GM18907 (cell line): ENCODE results near the gene ZBTB45.
"Not testable (repeated sequence)": the region's sequence is repeated elsewhere in the genome, so short reads cannot be mapped to it uniquely, and the experiment has no call there.

Experiments used
- ATAC-seq: cut with Tn5 transposase; IDR thresholded peaks from one replicate; pipeline ENCODE4 v1.9.1; 2021; ENCODE audit warnings: mild to moderate bottlenecking, moderate library complexity; ENCODE audit not compliant: unreplicated experiment

ZBTB45 gene

DNA sequence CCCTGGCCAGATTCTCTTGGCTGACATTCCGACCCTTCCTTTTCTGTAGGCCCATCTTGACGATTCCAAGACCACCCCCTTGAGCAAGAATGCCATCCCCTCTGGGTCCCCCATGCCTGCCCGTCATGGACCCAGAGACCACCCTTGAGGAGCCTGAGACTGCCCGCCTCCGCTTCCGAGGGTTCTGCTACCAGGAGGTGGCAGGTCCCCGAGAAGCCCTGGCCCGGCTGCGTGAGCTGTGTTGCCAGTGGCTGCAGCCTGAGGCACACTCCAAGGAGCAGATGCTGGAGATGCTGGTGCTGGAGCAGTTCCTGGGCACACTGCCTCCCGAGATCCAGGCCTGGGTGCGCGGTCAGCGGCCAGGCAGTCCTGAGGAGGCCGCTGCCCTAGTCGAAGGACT lies 42.5 kb downstream of the ZBTB45 start:
- no peak for ATAC-seq

DNA sequence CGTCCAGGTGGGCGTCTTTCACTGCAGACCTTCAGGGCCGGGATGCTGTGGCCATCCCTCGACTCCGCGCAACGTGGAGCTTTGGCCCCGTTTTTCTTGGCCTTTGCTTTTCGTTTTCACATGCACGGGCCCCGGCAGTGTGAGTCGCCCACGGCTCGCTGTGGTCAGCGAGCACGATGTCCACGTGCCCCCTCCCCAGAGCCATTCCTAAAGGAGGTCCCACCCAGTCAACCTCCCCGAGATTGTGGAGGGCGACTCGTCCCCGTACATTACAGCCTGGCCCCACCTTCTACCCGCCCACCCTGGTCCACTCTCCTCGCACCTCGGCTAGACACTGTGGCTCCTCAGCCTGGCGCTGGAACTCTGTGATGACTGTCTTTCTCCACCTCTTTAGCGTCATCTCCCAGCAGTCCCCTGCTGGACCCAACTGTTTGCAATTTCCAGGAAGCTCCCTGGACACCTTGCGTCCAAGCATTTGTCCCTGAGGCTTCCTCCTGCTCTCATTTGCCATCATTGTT lies 43.1 kb downstream of the ZBTB45 start:
- ATAC-seq, result no peak

DNA sequence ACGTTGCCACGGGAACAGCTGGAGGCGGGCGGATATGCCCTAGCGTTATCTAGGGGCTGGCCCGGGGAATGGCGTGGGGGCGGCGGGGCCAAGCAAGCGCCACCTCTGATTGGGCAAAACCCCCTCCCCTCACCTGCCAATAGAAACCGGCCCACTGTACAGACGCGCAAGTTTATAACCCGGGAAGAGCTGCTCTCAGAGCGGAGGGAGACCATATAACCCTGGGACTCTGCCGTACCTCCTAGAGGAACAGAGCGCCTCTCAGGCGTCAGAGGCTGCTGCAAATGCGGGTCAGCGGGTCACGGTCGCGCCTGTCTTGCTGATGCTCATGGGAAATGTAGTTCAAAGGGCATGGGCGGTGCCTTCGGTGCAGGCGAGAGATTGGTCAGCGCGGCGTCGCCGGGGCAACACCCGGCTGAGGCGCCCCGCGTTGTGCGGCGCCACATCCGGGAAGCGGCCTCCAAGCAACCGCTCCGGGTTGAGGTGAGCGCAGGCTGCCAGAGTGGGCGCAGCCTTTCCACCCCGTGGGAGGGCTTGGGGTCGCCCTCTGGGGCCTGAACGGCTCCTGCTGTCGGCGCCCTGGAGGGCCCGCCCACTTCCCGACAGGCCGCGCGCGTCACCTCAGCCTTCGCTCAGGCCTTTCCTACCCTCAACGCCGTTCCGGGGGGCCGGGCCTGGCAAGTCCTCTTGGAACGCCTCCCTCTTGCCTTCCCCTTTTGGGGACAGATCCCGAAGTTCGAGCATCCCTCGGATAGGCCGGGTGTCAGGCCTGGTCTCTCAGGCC lies 43.7 kb downstream of the ZBTB45 start, which contains the start of gene ZNF446:
Gene ZNF446, plus strand, starts transcription at position 639 of the 784 bp plus-strand sequence. CDS start 867 bp downstream, outside the sequence.
- ATAC-seq, result peak; percentile 80

- ATAC-seq, result peak; percentile 2
Measured at GRCh38 chr19:58474997-58475713, 44.5 kb downstream of the ZBTB45 start.

GRCh38 chr19:58474291-58474996 lies 45.2 kb downstream of the ZBTB45 start:
- no peak for ATAC-seq

DNA sequence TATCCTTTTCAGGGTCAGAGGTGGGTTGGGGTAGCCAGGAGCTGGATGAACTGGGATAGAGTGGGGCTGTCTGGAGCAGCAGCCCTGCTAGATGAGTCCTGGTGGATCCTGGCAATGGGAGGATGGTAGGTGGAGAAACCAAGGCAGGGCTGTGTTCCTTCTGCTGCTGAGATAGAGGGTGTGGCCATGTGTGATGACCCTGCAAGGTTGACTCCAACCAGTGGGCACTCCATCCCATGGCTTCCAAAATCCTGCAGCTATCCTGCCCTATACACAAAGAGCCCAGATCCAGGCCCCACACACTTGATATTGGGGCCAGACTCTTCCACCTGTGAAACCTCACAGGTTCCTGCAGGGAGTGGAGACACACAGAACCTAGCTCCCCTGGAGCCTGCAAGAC lies 45.8 kb downstream of the ZBTB45 start:
- no peak for ATAC-seq

GRCh38 chr19:58471736-58472135 lies 47.9 kb downstream of the ZBTB45 start:
- no peak for ATAC-seq

GRCh38 chr19:58470837-58471543 lies 48.6 kb downstream of the ZBTB45 start:
- not testable (repeated sequence) for ATAC-seq

DNA sequence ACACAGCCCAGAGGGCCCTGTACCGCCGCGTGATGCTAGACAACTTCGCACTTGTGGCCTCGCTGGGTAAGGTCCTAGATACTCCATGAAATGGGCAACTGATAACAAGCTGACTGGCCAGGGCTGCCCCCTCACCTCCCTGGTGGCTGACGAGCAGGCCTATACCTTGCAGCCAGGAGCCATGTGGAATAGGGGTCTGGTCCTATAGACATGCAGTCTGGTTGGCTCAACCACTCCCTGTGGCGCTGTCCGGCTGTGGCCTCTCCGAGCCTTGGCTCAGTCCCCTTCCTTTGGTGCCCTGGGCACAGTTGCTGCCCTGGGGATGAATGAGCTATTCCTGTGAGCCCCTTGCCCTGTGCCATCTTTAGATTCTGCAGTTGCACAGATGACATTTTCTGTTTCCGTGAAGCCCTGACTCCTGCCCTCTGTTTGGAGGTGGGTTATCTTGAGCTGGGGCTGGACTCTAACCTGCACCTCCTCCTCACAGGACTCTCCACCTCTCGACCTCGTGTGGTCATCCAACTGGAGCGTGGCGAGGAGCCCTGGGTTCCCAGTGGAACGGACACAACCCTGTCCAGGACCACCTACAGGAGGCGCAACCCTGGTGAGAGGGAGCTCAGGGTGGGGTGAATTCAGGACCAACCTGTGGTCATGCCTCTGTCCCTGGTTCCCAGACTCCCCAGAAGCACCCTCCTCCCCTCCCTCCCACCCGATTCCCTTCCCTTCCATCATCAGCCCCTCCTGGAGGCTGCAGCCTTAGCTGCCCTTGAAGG lies 50.2 kb downstream of the ZBTB45 start:
- ATAC-seq, result no peak

GRCh38 chr19:58468216-58468839 lies 51.3 kb downstream of the ZBTB45 start:
- no peak for ATAC-seq

GRCh38 chr19:58466760-58467589 lies 52.6 kb downstream of the ZBTB45 start, which contains the start of gene ZNF324:
ZNF324 (plus strand) TSS chr19:58467080; CDS start chr19:58469186, 2,106 bp downstream.
- ATAC-seq, result peak; percentile 85

- ATAC-seq, result peak; percentile 24
Measured at GRCh38 chr19:58466089-58466759, 53.4 kb downstream of the ZBTB45 start.
